SKM-1 treated with dmso at 0.1 percent for 144 hours (cell line): Measurements from ENCODE around the gene RAPGEF4.

ENCODE experiments used
- DNase-seq: peaks from one replicate; lab custom pipeline; 2025; ENCODE audit not compliant: unreplicated experiment; lab: John Stamatoyannopoulos, UW

RAPGEF4 gene

GRCh38 chr2:172994864-172995263, 259.2 kb downstream of the RAPGEF4 start:
- DNase-seq, result no peak

GRCh38 chr2:172995323-172996244, 259.9 kb downstream of the RAPGEF4 start:
- peak; percentile 33 for DNase-seq

- DNase-seq, result no peak
Measured at GRCh38 chr2:172996387-172996961, 260.8 kb downstream of the RAPGEF4 start.

GRCh38 chr2:172997031-172997430, 261.4 kb downstream of the RAPGEF4 start:
- no peak for DNase-seq

- no peak for DNase-seq
Measured at GRCh38 chr2:172998547-172999272, 263.1 kb downstream of the RAPGEF4 start.

- DNase-seq, result no peak
Measured at GRCh38 chr2:172999641-173000386, 264.2 kb downstream of the RAPGEF4 start.

- DNase-seq, result no peak
Measured at GRCh38 chr2:173001664-173002604, 266.3 kb downstream of the RAPGEF4 start.

GRCh38 chr2:173002751-173003541, 267.3 kb downstream of the RAPGEF4 start:
- DNase-seq, result no peak

- no peak for DNase-seq
Measured at GRCh38 chr2:173008786-173009185, 273.1 kb downstream of the RAPGEF4 start.

GRCh38 chr2:173010233-173010632, 274.6 kb downstream of the RAPGEF4 start:
- DNase-seq, result no peak

GRCh38 chr2:173016451-173016850, 280.8 kb downstream of the RAPGEF4 start:
- DNase-seq, result no peak

GRCh38 chr2:173017646-173018420, 282.2 kb downstream of the RAPGEF4 start:
- DNase-seq, result no peak

- no peak for DNase-seq
Measured at GRCh38 chr2:173019755-173020154, 284.1 kb downstream of the RAPGEF4 start.

- DNase-seq, result no peak
Measured at GRCh38 chr2:173021939-173022371, 286.3 kb downstream of the RAPGEF4 start.

GRCh38 chr2:173023718-173024117, 288.1 kb downstream of the RAPGEF4 start:
- DNase-seq, result no peak

- no peak for DNase-seq
Measured at GRCh38 chr2:173026479-173026878, 290.8 kb downstream of the RAPGEF4 start.

- peak; percentile 65 for DNase-seq
Measured at GRCh38 chr2:173027181-173028128, 291.8 kb downstream of the RAPGEF4 start.
